Osteoblast (primary cell): ENCODE data around the gene NR1H4. TPM values are rescaled to one million over a fixed set of nuclear protein-coding genes. Genes with fewer than 3 reads are reported as not detected.
A peak's percentile ranks its signal among the peaks of the same experiment; 100 is the strongest.

Source experiments
- DNase-seq: peaks from one replicate; pipeline ENCODE4 v3.0.0; 2011; ENCODE audit warnings: low spot score, mixed read lengths; ENCODE audit not compliant: insufficient read length; ENCODE audit errors: missing footprints
- H2AFZ ChIP-seq: 2 replicates; pipeline ENCODE4 v1.6.0; 2011; ENCODE audit warnings: mild to moderate bottlenecking, low read length
- H3K27ac ChIP-seq: 2 replicates; pipeline ENCODE4 v1.5.1; 2011; ENCODE audit warnings: mild to moderate bottlenecking, low read depth, low read length, moderate library complexity
- H3K27me3 ChIP-seq: 2 replicates; pipeline ENCODE4 v1.6.0; 2012; ENCODE audit warnings: mild to moderate bottlenecking, control low read depth, inconsistent platforms, low read length, moderate library complexity; ENCODE audit not compliant: insufficient read depth
- H3K36me3 ChIP-seq: 2 replicates; pipeline ENCODE4 v1.5.1; 2011; ENCODE audit warnings: mild to moderate bottlenecking, low read length, control low read depth, moderate library complexity; ENCODE audit not compliant: insufficient read depth
- H3K4me1 ChIP-seq: 2 replicates; pipeline ENCODE4 v1.5.1; 2011; ENCODE audit warnings: mild to moderate bottlenecking, low read length, control low read depth, moderate library complexity; ENCODE audit not compliant: insufficient read depth
- H3K4me2 ChIP-seq: 2 replicates; pipeline ENCODE4 v1.6.0; 2011; ENCODE audit warnings: mild to moderate bottlenecking, low read length; ENCODE audit not compliant: insufficient read depth
- H3K4me3 ChIP-seq: fragments of 200-600 bp; sonication (generic); 3 replicates; pipeline ENCODE4 v1.5.1; 2012; ENCODE audit warnings: mild to moderate bottlenecking, low read length, inconsistent platforms; ENCODE audit not compliant: insufficient read depth
- H3K79me2 ChIP-seq: 2 replicates; pipeline ENCODE4 v1.6.0; 2012; ENCODE audit warnings: mild to moderate bottlenecking, low read length, control low read depth, inconsistent platforms; ENCODE audit not compliant: insufficient read depth
- H3K9me3 ChIP-seq: 2 replicates; pipeline ENCODE4 v1.5.1; 2011; ENCODE audit warnings: low read depth, low read length, control low read depth
- H4K20me1 ChIP-seq: 2 replicates; pipeline ENCODE4 v1.6.0; 2012; ENCODE audit warnings: mild to moderate bottlenecking, low read length, control low read depth; ENCODE audit not compliant: insufficient read depth
- total RNA-seq: library from RNA; depleted of rRNA; stranded (reverse); fragments of >200 nt; gene quantifications from 2 replicates; pipeline ENCODE4 v1.2.3, GENCODE V29; 2012
- TF ChIP-seq, protein P1 (sequence below): IDR thresholded peaks from 2 replicates; pipeline ENCODE4 v1.5.1; 2011; ENCODE audit warnings: mild to moderate bottlenecking, low read depth, low read length, moderate library complexity; ENCODE audit errors: extremely low read depth

NR1H4 gene
- total RNA-seq, 1 donor: not detected

DNA sequence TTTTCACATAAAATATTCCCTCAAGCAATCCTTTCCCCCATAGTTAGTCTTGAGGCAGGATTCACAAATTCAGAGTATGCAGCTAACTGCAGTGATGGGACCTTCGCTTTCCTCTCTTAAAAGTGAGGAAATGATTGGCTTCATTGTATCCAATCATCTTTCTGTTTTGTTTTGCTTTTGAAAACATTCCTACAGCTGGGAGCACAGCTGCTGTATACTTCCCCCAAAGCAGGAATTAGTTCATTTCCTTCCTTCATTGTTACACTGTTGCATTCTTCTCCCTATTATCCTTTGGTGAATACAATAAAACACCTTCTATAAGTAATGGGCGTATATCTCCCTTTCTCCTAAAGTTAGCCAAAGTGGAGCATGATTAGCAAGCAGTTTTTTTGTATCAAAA, 90.4 kb downstream of the NR1H4 start:
- Histone ChIP-seq H3K9me3 (no peaks in the 10 kb centered on the region), H3K27ac (no peak overlapping the region), H2AFZ (peak overlapping the region; percentile 20), H3K4me1 (peaks cover 7% of the 10 kb centered on the region), H3K36me3 (no peaks in the 10 kb centered on the region), H3K4me3 (no peak overlapping the region), H3K27me3 (peaks cover 5% of the 10 kb centered on the region), H3K4me2 (peak overlapping the region; percentile 12), H4K20me1 (no peaks in the 10 kb centered on the region), H3K79me2 (no peaks in the 10 kb centered on the region)
- no peak for DNase-seq
- TF ChIP-seq, protein P1, sequence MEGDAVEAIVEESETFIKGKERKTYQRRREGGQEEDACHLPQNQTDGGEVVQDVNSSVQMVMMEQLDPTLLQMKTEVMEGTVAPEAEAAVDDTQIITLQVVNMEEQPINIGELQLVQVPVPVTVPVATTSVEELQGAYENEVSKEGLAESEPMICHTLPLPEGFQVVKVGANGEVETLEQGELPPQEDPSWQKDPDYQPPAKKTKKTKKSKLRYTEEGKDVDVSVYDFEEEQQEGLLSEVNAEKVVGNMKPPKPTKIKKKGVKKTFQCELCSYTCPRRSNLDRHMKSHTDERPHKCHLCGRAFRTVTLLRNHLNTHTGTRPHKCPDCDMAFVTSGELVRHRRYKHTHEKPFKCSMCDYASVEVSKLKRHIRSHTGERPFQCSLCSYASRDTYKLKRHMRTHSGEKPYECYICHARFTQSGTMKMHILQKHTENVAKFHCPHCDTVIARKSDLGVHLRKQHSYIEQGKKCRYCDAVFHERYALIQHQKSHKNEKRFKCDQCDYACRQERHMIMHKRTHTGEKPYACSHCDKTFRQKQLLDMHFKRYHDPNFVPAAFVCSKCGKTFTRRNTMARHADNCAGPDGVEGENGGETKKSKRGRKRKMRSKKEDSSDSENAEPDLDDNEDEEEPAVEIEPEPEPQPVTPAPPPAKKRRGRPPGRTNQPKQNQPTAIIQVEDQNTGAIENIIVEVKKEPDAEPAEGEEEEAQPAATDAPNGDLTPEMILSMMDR: no peak

DNA sequence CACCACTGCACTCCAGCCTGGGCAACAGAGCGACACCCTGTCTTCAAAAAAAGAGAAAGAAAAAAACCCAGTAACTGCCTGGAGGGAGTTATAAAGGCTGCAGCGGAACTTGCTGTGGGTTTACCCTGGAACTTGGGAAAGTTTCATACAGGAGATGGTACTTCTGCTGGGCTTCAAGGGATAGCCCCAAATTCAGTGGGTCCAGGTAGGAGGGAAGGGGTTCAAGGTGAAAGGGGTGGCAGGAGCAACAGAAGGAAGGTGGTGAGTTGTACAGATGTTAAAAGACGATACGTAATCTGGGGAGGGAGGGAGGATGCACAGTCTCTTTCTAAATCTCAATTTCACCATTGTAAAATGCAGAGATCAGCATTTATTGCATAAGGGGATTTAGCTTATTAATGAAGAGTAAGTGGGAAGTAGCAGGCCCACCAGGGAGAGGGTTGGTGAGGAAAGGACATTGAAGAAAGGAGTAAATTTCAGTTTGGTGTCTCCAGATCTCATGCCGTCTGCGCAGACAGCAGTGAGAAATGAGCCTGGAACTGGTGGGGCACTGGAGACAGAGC, 91.3 kb downstream of the NR1H4 start:
- no peaks in the 10 kb centered on the region for H4K20me1 ChIP-seq
- no peak overlapping the region for H3K27ac ChIP-seq

DNA sequence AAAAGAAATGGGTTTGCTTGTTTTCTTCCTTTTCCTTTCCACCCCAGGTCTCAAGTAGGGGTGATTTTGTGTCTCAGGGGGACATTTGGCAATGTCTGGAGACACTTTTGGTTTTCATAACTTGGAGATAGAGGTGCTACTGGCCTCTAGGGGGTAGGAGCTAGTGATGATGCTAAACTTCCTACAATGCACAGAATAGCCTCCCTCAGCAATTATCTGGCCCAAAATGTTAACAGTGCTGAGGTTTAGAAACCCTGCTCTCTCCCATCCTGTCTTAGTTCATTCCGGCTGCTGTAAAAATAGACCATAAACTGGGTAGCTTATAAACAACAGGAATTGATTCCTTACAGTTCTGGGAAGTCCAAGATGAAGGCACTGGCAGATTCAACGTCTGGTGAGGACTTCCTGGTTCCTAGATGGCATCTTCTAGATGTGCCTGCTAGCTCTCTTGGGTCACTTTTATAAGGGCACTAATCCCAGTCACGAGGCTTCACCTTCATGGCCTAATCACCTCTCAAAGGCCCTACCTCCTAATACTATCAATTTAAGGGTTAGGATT, 92.4 kb downstream of the NR1H4 start:
- no peaks in the 10 kb centered on the region for H4K20me1 ChIP-seq
- H2AFZ ChIP-seq: no peak overlapping the region
- no peaks in the 10 kb centered on the region for H3K36me3 ChIP-seq
- TF ChIP-seq, protein P1: no peak
- H3K9me3 ChIP-seq: no peaks in the 10 kb centered on the region
- no peak for DNase-seq
- peaks cover 7% of the 10 kb centered on the region for H3K4me1 ChIP-seq
- no peaks in the 10 kb centered on the region for H3K79me2 ChIP-seq
- H3K27ac ChIP-seq: no peak overlapping the region
- H3K4me3 ChIP-seq: no peak overlapping the region
- H3K27me3 ChIP-seq: peaks cover 5% of the 10 kb centered on the region
- H3K4me2 ChIP-seq: no peak overlapping the region

More for the DNA sequence above, 91.3 kb downstream of the NR1H4 start:
- Histone ChIP-seq H3K4me2 (no peak overlapping the region), H3K9me3 (no peaks in the 10 kb centered on the region), H3K36me3 (no peaks in the 10 kb centered on the region), H3K4me3 (no peak overlapping the region), H3K4me1 (peaks cover 7% of the 10 kb centered on the region), H3K27me3 (peaks cover 5% of the 10 kb centered on the region), H2AFZ (no peak overlapping the region), H3K79me2 (no peaks in the 10 kb centered on the region)
- DNase-seq: no peak
- TF ChIP-seq, protein P1: no peak

DNA sequence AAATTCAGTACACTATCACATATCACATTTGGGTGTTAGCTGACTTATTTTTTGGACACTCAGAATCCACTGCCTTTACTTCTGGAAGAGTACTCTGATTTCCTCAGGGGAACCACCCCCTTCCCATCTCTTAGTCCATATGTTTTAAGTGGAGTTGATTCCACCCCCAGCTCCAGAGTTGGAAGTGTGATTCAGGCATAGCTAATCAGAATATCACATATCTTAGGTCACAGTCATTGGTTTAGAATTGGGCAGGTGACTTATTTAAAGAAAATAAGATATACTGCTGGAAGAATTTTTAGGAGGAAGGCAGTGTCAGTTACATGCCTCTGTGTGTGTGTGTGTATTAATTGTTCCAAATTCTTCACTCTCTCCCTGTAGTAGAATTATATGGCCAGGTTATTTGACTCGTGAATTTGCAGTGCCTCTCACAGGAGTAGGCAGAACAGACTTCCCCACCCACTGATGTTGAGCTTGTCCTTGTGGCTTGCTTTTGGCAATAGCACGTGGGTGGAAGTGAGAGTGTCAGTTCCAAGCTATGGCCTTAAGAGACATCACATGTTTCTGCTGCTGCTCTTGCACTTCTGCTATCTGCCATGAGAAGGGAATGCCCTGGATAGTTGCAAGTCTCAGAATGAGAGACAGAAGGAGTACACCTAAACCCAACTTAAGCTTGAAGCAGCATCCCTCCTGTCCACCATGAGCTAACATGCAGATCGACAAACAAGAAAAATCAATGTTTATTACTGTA, 93.4 kb downstream of the NR1H4 start:
- Histone ChIP-seq H3K36me3 (no peaks in the 10 kb centered on the region), H2AFZ (peak overlapping the region; percentile 60), H3K79me2 (no peaks in the 10 kb centered on the region), H3K4me2 (peak overlapping the region; percentile 20), H3K27ac (no peak overlapping the region), H4K20me1 (no peaks in the 10 kb centered on the region), H3K4me3 (no peak overlapping the region), H3K9me3 (no peaks in the 10 kb centered on the region), H3K27me3 (peaks cover 5% of the 10 kb centered on the region), H3K4me1 (peaks cover 7% of the 10 kb centered on the region)
- TF ChIP-seq, protein P1: no peak
- DNase-seq: peak; percentile 73
